Mesendoderm (in vitro differentiated cells): ENCODE measurements around the gene KLHL1. TPM values are rescaled to one million over a fixed set of nuclear protein-coding genes. Genes with fewer than 3 reads are reported as not detected.
A peak's percentile ranks its signal among the peaks of the same experiment; 100 is the strongest.
"Not testable (repeated sequence)": the region's sequence is repeated elsewhere in the genome, so short reads cannot be mapped to it uniquely, and the experiment has no call there.

Source experiments
- DNase-seq: peaks from one replicate; pipeline ENCODE4 v3.0.0; 2013
- H2AK5ac ChIP-seq: 2 replicates; pipeline ENCODE4 v1.6.1; 2013; ENCODE audit warnings: low read length, inconsistent platforms
- H2BK120ac ChIP-seq: 2 replicates; pipeline ENCODE4 v1.6.1; 2013; ENCODE audit warnings: low read depth, mild to moderate bottlenecking, low read length, moderate library complexity, mixed read lengths
- H2BK15ac ChIP-seq: replicated peaks from 2 replicates; pipeline ENCODE4 v1.6.1; 2013; ENCODE audit warnings: low read depth, mild to moderate bottlenecking, moderate library complexity
- H2BK5ac ChIP-seq: 2 replicates; pipeline ENCODE4 v1.6.1; 2013; ENCODE audit warnings: low read length, inconsistent platforms
- H3K18ac ChIP-seq: 2 replicates; pipeline ENCODE4 v1.6.1; 2013; ENCODE audit warnings: mild to moderate bottlenecking, low read length, mixed read lengths
- H3K23ac ChIP-seq: one replicate; pipeline ENCODE4 v1.6.1; 2013; ENCODE audit warnings: low read length
- H3K27ac ChIP-seq: 2 replicates; pipeline ENCODE4 v1.5.1; 2013; ENCODE audit warnings: low read depth, mild to moderate bottlenecking, inconsistent platforms, low read length, moderate library complexity
- H3K27me3 ChIP-seq: 2 replicates; pipeline ENCODE4 v1.6.1; 2013; ENCODE audit warnings: low read length, control low read depth, mild to moderate bottlenecking, inconsistent platforms; ENCODE audit not compliant: insufficient read depth, poor library complexity
- H3K36me3 ChIP-seq: 2 replicates; pipeline ENCODE4 v1.6.1; 2013; ENCODE audit warnings: low read length, inconsistent platforms; ENCODE audit not compliant: control insufficient read depth, insufficient read depth
- H3K4ac ChIP-seq: one replicate; pipeline ENCODE4 v1.6.1; 2013; ENCODE audit warnings: low read depth, mild to moderate bottlenecking, low read length, moderate library complexity
- H3K4me1 ChIP-seq: 2 replicates; pipeline ENCODE4 v1.6.1; 2013; ENCODE audit warnings: low read depth, low read length, inconsistent platforms; ENCODE audit not compliant: control insufficient read depth
- H3K4me2 ChIP-seq: 2 replicates; pipeline ENCODE4 v1.6.1; 2013; ENCODE audit warnings: low read length
- H3K4me3 ChIP-seq: 2 replicates; pipeline ENCODE4 v1.5.1; 2013; ENCODE audit warnings: mild to moderate bottlenecking, low read length
- H3K56ac ChIP-seq: one replicate; pipeline ENCODE4 v1.6.1; 2013; ENCODE audit warnings: low read length
- H3K79me1 ChIP-seq: 2 replicates; pipeline ENCODE4 v1.6.1; 2013; ENCODE audit warnings: low read length, inconsistent platforms
- H3K79me2 ChIP-seq: 2 replicates; pipeline ENCODE4 v1.6.1; 2013; ENCODE audit warnings: mild to moderate bottlenecking, low read length; ENCODE audit not compliant: control insufficient read depth, insufficient read depth
- H3K9ac ChIP-seq: 2 replicates; pipeline ENCODE4 v1.6.1; 2013; ENCODE audit warnings: low read length, inconsistent platforms
- H4K5ac ChIP-seq: one replicate; pipeline ENCODE4 v1.6.1; 2013; ENCODE audit warnings: low read length
- H4K8ac ChIP-seq: one replicate; pipeline ENCODE4 v1.6.1; 2013; ENCODE audit warnings: low read depth, mild to moderate bottlenecking, control low read depth, low read length, moderate library complexity
- WGBS: extraction: QIAGEN DNeasy Blood & Tissue Kit; methylation state at CpG from one replicate; pipeline ENCODE4 v1.1.7; 2013; ENCODE audit warnings: low lambda C conversion rate, missing lambda C conversion rate; ENCODE audit not compliant: insufficient coverage; ENCODE audit errors: extremely low coverage; 5-methylcytosine and 5-hydroxymethylcytosine counted together
- polyA plus RNA-seq, 2 experiments: library from polyadenylated mRNA; stranded (reverse); fragments of 200-250 nt; gene quantifications; one replicate each; pipeline ENCODE4 v1.2.3, GENCODE V29; 2013

Gene KLHL1, protein sequence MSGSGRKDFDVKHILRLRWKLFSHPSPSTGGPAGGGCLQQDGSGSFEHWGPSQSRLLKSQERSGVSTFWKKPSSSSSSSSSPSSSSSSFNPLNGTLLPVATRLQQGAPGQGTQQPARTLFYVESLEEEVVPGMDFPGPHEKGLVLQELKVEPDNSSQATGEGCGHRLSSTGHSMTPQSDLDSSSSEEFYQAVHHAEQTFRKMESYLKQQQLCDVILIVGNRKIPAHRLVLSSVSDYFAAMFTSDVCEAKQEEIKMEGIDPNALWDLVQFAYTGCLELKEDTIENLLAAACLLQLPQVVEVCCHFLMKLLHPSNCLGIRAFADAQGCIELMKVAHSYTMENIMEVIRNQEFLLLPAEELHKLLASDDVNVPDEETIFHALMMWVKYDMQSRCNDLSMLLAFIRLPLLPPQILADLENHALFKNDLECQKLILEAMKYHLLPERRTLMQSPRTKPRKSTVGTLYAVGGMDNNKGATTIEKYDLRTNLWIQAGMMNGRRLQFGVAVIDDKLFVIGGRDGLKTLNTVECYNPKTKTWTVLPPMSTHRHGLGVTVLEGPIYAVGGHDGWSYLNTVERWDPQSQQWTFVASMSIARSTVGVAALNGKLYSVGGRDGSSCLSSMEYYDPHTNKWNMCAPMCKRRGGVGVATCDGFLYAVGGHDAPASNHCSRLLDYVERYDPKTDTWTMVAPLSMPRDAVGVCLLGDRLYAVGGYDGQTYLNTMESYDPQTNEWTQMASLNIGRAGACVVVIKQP
- polyA plus RNA-seq (2013, experiment 1 of 2) = not detected
- 0.01 TPM for polyA plus RNA-seq (2013, experiment 2 of 2)

- no peak for DNase-seq
- no peak within 1 kb of the TSS for H4K5ac ChIP-seq
Measured at GRCh38 chr13:70108356-70109105, at the start of gene KLHL1. Gene KLHL1, minus strand, starts transcription at chr13:70108452. Its CDS starts 753 bp downstream, at chr13:70107699.

DNA sequence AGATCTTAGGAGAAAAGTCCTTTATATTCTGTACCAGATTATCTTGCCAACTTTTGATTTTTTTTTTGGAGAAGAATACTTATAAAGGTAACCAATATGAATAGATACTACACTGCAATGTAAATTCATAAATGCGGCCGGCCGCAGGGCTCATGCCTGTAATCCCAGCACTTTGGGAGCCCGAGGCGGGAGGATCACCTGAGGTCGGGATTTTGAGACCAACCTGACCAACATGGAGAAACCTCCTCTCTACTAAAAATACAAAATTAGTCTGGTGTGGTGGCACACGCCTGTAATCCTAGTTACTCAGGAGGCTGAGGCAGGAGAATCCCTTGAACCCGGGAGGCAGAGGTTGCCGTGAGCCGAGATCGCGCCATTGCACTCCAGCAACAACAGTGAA lies 34.4 kb upstream of the KLHL1 start:
- not testable (repeated sequence) for H2AK5ac ChIP-seq, H3K4me1 ChIP-seq, H3K27ac ChIP-seq, H3K9ac ChIP-seq, H2BK15ac ChIP-seq, H3K4me2 ChIP-seq, H4K5ac ChIP-seq, H3K27me3 ChIP-seq, H3K79me2 ChIP-seq, H3K36me3 ChIP-seq, H3K4ac ChIP-seq, H3K56ac ChIP-seq, H3K18ac ChIP-seq, H3K23ac ChIP-seq, H4K8ac ChIP-seq, DNase-seq, H2BK5ac ChIP-seq, H3K79me1 ChIP-seq, H3K4me3 ChIP-seq, H2BK120ac ChIP-seq
- no CpG with 5 or more reads among the region's 12 CpGs for WGBS

More at GRCh38 chr13:70108356-70109105, at the start of gene KLHL1:
- H2AK5ac ChIP-seq = no peak within 1 kb of the TSS
- H3K9ac ChIP-seq = no peak within 1 kb of the TSS
- H2BK15ac ChIP-seq = no peak within 1 kb of the TSS
- no peaks in the 10 kb centered on the region for H3K4me1 ChIP-seq
- H3K4me2 ChIP-seq = peak within 1 kb of the TSS; percentile 59
- no peak within 1 kb of the TSS for H3K27ac ChIP-seq
- H3K18ac ChIP-seq = no peak within 1 kb of the TSS
- no peaks in the 10 kb centered on the region for H3K79me1 ChIP-seq
- H3K36me3 ChIP-seq = no peaks in the 10 kb centered on the region
- no peak within 1 kb of the TSS for H2BK5ac ChIP-seq
- H4K8ac ChIP-seq = no peak within 1 kb of the TSS
- H2BK120ac ChIP-seq = no peak within 1 kb of the TSS
- no peak within 1 kb of the TSS for H3K4me3 ChIP-seq
- H3K79me2 ChIP-seq = no peaks in the 10 kb centered on the region
- H3K27me3 ChIP-seq = peaks cover 16% of the 10 kb centered on the region
- H3K56ac ChIP-seq = peak within 1 kb of the TSS; percentile 46
- no peak within 1 kb of the TSS for H3K23ac ChIP-seq
- no CpG with 5 or more reads among the region's 18 CpGs for WGBS
- H3K4ac ChIP-seq = no peak within 1 kb of the TSS

- Histone ChIP-seq H3K79me1 (no peaks in the 10 kb centered on the region), H3K9ac (no peak overlapping the region), H2AK5ac (no peak overlapping the region), H3K4me1 (no peaks in the 10 kb centered on the region), H2BK5ac (no peak overlapping the region), H4K5ac (no peak overlapping the region), H3K36me3 (no peaks in the 10 kb centered on the region), H4K8ac (no peak overlapping the region), H3K4me3 (no peak overlapping the region), H3K23ac (no peak overlapping the region), H3K4ac (no peak overlapping the region), H3K79me2 (no peaks in the 10 kb centered on the region), H2BK120ac (no peak overlapping the region), H3K4me2 (no peak overlapping the region), H3K27ac (no peak overlapping the region), H3K27me3 (no peaks in the 10 kb centered on the region), H3K56ac (no peak overlapping the region), H3K18ac (no peak overlapping the region), H2BK15ac (no peak overlapping the region)
- WGBS = no CpG with 5 or more reads among the region's 2 CpGs
- no peak for DNase-seq
Measured at GRCh38 chr13:70128098-70128497, 19.8 kb upstream of the KLHL1 start.

DNA sequence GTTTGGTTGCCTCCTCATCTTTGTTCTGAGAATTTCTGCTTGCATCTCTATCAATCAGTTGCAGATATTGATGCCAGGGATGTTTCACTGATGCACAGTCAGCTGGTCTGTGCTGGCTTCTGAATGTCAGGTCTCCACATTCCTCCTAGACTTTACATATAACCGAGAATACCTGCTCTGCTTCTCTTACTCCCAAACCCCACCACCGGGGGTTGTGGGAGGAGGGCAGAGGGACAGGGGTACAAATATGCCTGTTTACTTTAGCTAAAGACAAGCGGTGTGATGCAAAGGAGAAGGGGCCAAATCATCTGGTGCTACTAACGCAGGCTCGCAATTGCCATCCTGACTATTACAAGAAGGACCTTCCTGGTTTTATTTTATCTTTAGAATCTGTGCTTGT lies 17.4 kb upstream of the KLHL1 start:
- no peak overlapping the region for H3K18ac ChIP-seq
- H4K8ac ChIP-seq = no peak overlapping the region
- H3K4me2 ChIP-seq = no peak overlapping the region
- H3K79me1 ChIP-seq = no peaks in the 10 kb centered on the region
- WGBS = no CpG with 5 or more reads among the region's 5 CpGs
- no peak overlapping the region for H2BK15ac ChIP-seq
- no peak overlapping the region for H3K9ac ChIP-seq
- H2BK120ac ChIP-seq = no peak overlapping the region
- H3K23ac ChIP-seq = no peak overlapping the region
- H3K4me3 ChIP-seq = no peak overlapping the region
- H2AK5ac ChIP-seq = no peak overlapping the region
- no peak overlapping the region for H4K5ac ChIP-seq
- no peak overlapping the region for H3K56ac ChIP-seq
- no peak overlapping the region for H3K27ac ChIP-seq
- no peaks in the 10 kb centered on the region for H3K27me3 ChIP-seq
- H3K79me2 ChIP-seq = no peaks in the 10 kb centered on the region
- no peaks in the 10 kb centered on the region for H3K36me3 ChIP-seq
- no peaks in the 10 kb centered on the region for H3K4me1 ChIP-seq
- H2BK5ac ChIP-seq = no peak overlapping the region
- peak; percentile 4 for DNase-seq
- H3K4ac ChIP-seq = no peak overlapping the region

GRCh38 chr13:70117338-70117905 lies 9.2 kb upstream of the KLHL1 start:
- no peak overlapping the region for H2BK5ac ChIP-seq
- no peaks in the 10 kb centered on the region for H3K36me3 ChIP-seq
- DNase-seq = no peak
- no peak overlapping the region for H3K18ac ChIP-seq
- WGBS = no CpG with 5 or more reads among the region's 2 CpGs
- H2AK5ac ChIP-seq = no peak overlapping the region
- no peak overlapping the region for H3K56ac ChIP-seq
- H2BK15ac ChIP-seq = no peak overlapping the region
- H3K27ac ChIP-seq = no peak overlapping the region
- H3K4me1 ChIP-seq = no peaks in the 10 kb centered on the region
- no peaks in the 10 kb centered on the region for H3K27me3 ChIP-seq
- no peak overlapping the region for H3K9ac ChIP-seq
- H3K4me2 ChIP-seq = no peak overlapping the region
- no peak overlapping the region for H3K4me3 ChIP-seq
- H3K23ac ChIP-seq = no peak overlapping the region
- no peaks in the 10 kb centered on the region for H3K79me1 ChIP-seq
- no peak overlapping the region for H2BK120ac ChIP-seq
- H3K4ac ChIP-seq = no peak overlapping the region
- H4K5ac ChIP-seq = no peak overlapping the region
- no peaks in the 10 kb centered on the region for H3K79me2 ChIP-seq
- no peak overlapping the region for H4K8ac ChIP-seq
